Neural progenitor cell (in vitro differentiated cells): ENCODE results near the gene PCBD2.

ENCODE experiments used
- CTCF ChIP-seq: fragments of 200-600 bp; sonication (generic); IDR thresholded peaks from 2 replicates; pipeline ENCODE4 v1.5.1; 2017; ENCODE audit warnings: antibody characterized with exemption, mild to moderate bottlenecking
- EZH2 ChIP-seq: fragments of 200-600 bp; sonication (generic); IDR thresholded peaks from 2 replicates; pipeline ENCODE4 v1.6.1; 2017; ENCODE audit warnings: antibody characterized with exemption, mild to moderate bottlenecking, moderate library complexity
- EZH2phosphoT487 ChIP-seq: fragments of 200-600 bp; sonication (generic); IDR thresholded peaks from 2 replicates; pipeline ENCODE4 v1.6.1; 2017; ENCODE audit warnings: antibody characterized with exemption

GRCh38 chr5:134968055-134968454, 63.1 kb downstream of the PCBD2 start:
- no peak for TF ChIP-seq CTCF
- TF ChIP-seq EZH2, result no peak
- TF ChIP-seq EZH2phosphoT487, result no peak
